ENCODE measurements around the gene ING4.
A peak's percentile ranks its signal among the peaks of the same experiment; 100 is the strongest.

The ING4 gene

GRCh38 chr12:6607751-6608591 lies 54.9 kb downstream of the ING4 start:
- peak in 1 of 2 donors; percentile 46 for DNase-seq (ENCODE audit: low read depth in 1 of 2, low spot score in 1 of 2)

DNA sequence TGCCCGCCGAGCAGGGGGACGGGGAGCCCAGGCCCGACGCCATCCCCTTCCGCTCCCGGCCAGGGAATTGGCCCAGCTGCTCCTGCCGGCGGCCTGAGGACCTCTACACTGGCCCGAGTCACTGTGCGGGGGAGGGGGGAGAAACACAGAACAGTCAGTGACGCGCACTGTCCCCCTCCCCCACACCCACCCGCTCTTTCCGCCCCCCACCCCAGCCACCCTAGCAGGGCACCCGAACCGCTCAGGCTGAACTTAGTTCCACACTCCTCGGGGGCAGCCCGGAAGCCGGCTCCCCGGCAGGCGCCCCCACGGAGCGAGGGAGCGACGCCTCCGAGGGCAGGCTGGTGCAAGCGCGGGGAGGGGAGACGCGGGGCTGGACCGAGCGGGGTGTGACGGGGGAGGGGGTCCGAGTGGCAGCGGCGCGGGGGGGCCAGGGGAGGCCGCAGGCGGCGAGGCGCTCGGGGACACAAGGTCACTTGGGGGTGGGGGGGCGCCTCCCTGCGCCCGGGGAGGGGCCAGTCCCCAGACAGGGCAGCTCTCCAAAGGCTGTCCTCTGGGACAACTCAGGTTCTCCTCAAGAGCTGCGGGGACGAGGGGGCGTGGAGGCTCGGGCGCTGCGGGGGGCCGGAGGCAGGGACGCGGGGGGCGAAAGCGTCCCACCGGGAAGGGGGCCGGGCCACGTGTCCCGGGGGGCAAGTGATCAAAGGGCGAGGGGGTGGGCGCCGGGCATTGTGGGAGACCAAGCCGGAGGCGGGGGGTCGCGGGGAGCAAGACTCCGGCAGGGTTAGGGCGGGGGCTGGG lies 56.4 kb downstream of the ING4 start:
- peak; percentile 27 to 43 for DNase-seq (ENCODE audit: low read depth in 1 of 2, low spot score in 1 of 2)

DNA sequence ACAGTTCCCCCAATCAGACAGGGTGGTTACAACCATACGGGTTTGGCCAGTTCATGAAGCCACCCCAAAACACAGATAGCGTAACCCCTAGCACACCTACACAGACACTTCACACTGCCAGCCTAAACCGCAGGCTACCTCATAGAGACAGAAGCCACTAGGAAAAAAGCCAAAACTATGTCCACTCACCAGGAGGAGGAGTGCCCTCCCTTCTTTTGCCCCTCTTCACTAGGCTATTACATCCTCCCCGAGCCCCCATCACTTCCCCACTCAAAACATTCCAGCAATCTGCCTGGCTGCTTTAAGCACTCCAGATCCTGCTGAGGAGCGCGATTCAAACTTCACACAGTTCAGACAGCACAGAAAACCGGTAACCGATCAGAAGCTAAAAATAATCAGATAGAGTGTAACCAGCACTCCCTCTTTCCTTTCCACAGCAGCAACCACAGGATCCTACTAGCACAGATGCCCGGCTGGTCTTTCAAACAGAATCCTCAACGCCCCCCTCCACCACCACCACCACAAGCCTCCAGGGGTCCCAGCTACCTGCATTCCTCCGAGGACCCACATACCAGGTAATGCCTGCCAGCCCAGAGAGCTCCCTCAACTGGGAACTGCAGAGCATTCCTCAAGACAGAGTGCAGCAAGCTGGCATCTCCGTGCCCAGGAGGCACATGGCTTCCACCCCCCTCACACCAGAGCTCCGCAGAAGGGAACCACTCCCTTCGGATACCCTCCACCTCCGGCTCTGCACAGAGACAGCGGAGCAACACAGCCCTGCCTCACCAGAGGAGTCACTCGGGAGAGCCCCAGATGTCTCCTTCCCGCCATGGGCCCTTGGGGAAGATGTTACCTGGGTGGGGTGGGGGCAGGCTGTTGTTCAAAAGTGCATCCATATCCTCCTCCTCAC lies 57.2 kb downstream of the ING4 start:
- peak; percentile 17 to 32 for DNase-seq (ENCODE audit: low read depth in 1 of 2, low spot score in 1 of 2)

DNA sequence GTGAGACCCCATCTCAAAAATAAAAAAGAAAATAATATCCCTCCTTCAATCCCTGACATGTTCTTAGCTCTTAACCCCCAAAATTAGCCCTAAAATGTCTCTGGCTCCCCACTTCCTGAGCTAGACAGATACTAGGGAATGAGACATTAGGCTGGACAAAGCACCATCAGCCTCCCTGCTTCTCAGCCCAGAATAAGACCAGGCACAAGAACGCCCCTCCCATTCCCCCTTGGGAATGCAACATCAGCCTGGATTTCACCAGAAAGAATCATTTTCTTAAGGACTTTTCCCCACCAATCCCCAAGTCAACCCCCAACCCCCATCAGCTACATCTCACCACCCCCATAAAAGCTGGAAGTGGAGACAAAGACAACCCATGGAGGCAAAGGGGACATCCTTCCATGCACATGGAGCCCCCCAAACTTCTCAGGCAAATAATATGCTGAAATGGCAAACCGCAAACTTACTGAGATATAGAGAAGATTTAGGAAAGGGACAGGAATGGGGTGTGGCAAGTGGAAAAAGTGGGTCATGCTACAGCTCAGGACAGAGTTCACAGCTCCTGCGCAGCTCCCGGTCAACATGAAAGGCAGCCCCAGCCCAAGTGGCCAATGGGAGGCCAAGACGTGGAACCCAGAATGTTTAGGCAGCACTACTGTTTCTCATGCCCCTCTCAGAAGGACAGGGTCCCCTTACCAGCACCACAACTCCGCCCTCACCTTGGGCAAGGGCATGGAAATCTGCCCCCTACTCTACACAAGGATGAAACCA lies 58.5 kb downstream of the ING4 start:
- no peak for DNase-seq (ENCODE audit: low read depth in 1 of 2, low spot score in 1 of 2)

DNA sequence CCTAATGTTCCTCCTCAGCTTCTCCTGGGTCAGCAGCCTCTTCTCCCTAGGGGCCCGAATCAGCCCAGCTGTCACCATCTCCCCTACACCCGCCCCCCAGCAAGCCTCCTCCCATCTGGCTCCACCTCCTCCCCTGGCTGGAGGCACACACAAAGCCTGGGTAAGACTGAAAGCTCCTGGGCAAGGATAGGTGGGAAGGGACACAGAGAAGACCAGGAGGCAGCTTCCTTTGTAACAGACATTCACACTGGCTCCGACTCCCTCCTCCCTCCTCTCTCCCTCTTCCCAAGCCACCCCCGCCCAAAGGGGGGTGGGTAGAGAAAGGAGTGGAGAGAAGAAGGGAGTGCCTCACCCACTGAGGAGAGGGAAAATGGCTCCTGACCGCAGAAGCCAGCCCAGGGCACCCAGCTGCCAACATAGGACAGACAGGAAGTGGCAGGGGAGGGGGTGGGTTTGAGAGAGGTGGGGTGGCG lies 59.8 kb downstream of the ING4 start:
- DNase-seq (ENCODE audit: low read depth in 1 of 2, low spot score in 1 of 2), result peak in 1 of 2 donors; percentile 38

- DNase-seq (ENCODE audit: low read depth in 1 of 2, low spot score in 1 of 2), result no peak
Measured at GRCh38 chr12:6602526-6602925, 60.4 kb downstream of the ING4 start.
